Left ventricle myocardium inferior (tissue), 1 donor: ENCODE measurements around the gene FKRP. TPM values are rescaled to one million over a fixed set of nuclear protein-coding genes. Genes with fewer than 3 reads are reported as not detected.
"Not testable (repeated sequence)": the region's sequence is repeated elsewhere in the genome, so short reads cannot be mapped to it uniquely, and the experiment has no call there.

ENCODE experiments used
- DNase-seq: peaks from one replicate; pipeline ENCODE4 v3.0.0-alpha.2; 2020
- H3K27ac ChIP-seq: fragments of 200-600 bp; replicated peaks from 2 replicates; pipeline ENCODE4 v1.8.0; 2021
- H3K27me3 ChIP-seq: fragments of 200-600 bp; 2 replicates; pipeline ENCODE4 v1.8.0; 2021; ENCODE audit warnings: low read depth
- H3K36me3 ChIP-seq: fragments of 200-600 bp; 2 replicates; pipeline ENCODE4 v1.8.0; 2021
- H3K4me1 ChIP-seq: fragments of 200-600 bp; 2 replicates; pipeline ENCODE4 v1.8.0; 2021
- H3K4me3 ChIP-seq: fragments of 200-600 bp; 2 replicates; pipeline ENCODE4 v1.8.0; 2021; ENCODE audit warnings: mild to moderate bottlenecking, moderate library complexity
- H3K9me3 ChIP-seq: fragments of 200-600 bp; replicated peaks from 2 replicates; pipeline ENCODE4 v1.8.0; 2021
- CTCF ChIP-seq: fragments of 200-600 bp; IDR thresholded peaks from 2 replicates; pipeline ENCODE4 v1.8.0; 2021; ENCODE audit warnings: antibody characterized with exemption, mild to moderate bottlenecking, borderline replicate concordance
- intact Hi-C: fragments of 100-400 bp; cut with micrococcal nuclease; formaldehyde crosslinking; loops from one replicate; pipeline ENCODE4 v1.11.0; 2022
- microRNA-seq: library from miRNA; unstranded; fragments of <30 nt; microRNA quantifications from one replicate; pipeline ENCODE4 v1.2.0, GENCODE V29; 2020
- total RNA-seq: library from RNA; stranded (reverse); fragmentation: NEBNext Ultra II Directional; extraction: Animal tissue kit (Norgen Biotek cat#: 25700); gene quantifications from one replicate; pipeline ENCODE4 v1.2.1, GENCODE V29; 2021
- donor health status: DM: no; HTN: yes; CAD: no; lungs with severe emphysema.

Gene FKRP
- total RNA-seq, 1 donor from 2014 or later, result 15.6 TPM

GRCh38 chr19:46797881-46798280 is 52.0 kb downstream of the FKRP start:
- Histone ChIP-seq H3K4me1 (no peaks in the 10 kb centered on the region), H3K36me3 (no peaks in the 10 kb centered on the region), H3K27me3 (no peaks in the 10 kb centered on the region), H3K27ac (no peak overlapping the region), H3K4me3 (no peak overlapping the region), H3K9me3 (no peaks in the 10 kb centered on the region)
- TF ChIP-seq CTCF, result no peak
- intact Hi-C loops, result no loop called here
- no peak for DNase-seq

GRCh38 chr19:46798713-46799112 is 52.9 kb downstream of the FKRP start:
- H3K4me1 ChIP-seq, result no peaks in the 10 kb centered on the region
- H3K4me3 ChIP-seq, result no peak overlapping the region
- H3K36me3 ChIP-seq, result no peaks in the 10 kb centered on the region
- H3K27me3 ChIP-seq, result no peaks in the 10 kb centered on the region
- no peak for DNase-seq
- H3K9me3 ChIP-seq, result no peaks in the 10 kb centered on the region
- intact Hi-C loops, result no loop called here
- H3K27ac ChIP-seq, result no peak overlapping the region
- no peak for TF ChIP-seq CTCF

- Histone ChIP-seq H3K27ac (no peak overlapping the region), H3K27me3 (no peaks in the 10 kb centered on the region), H3K36me3 (no peaks in the 10 kb centered on the region), H3K4me3 (no peak overlapping the region), H3K9me3 (no peaks in the 10 kb centered on the region), H3K4me1 (no peaks in the 10 kb centered on the region)
- DNase-seq, result no peak
- TF ChIP-seq CTCF, result no peak
- intact Hi-C loops, result no loop called here
Measured at GRCh38 chr19:46802152-46802551, 56.3 kb downstream of the FKRP start.

- intact Hi-C loops, result no loop called here
- no peak for DNase-seq
Measured at GRCh38 chr19:46803555-46803954, 57.7 kb downstream of the FKRP start.

GRCh38 chr19:46804432-46804831 is 58.6 kb downstream of the FKRP start:
- H3K4me3 ChIP-seq, intact Hi-C loops, H3K4me1 ChIP-seq, H3K27me3 ChIP-seq, H3K36me3 ChIP-seq, DNase-seq, H3K9me3 ChIP-seq, H3K27ac ChIP-seq: not testable (repeated sequence)

More at GRCh38 chr19:46803555-46803954, 57.7 kb downstream of the FKRP start:
- Histone ChIP-seq H3K9me3 (no peaks in the 10 kb centered on the region), H3K4me3 (no peak overlapping the region), H3K27ac (no peak overlapping the region), H3K4me1 (no peaks in the 10 kb centered on the region), H3K36me3 (no peaks in the 10 kb centered on the region), H3K27me3 (no peaks in the 10 kb centered on the region)
- TF ChIP-seq CTCF, result no peak

GRCh38 chr19:46806656-46807055 is 60.8 kb downstream of the FKRP start:
- DNase-seq, result no peak
- no peak for TF ChIP-seq CTCF
- no peak overlapping the region for H3K4me3 ChIP-seq
- H3K27me3 ChIP-seq, result no peaks in the 10 kb centered on the region
- H3K36me3 ChIP-seq, result no peaks in the 10 kb centered on the region
- H3K4me1 ChIP-seq, result no peaks in the 10 kb centered on the region
- no peak overlapping the region for H3K27ac ChIP-seq
- intact Hi-C loops, result no loop called here
- H3K9me3 ChIP-seq, result no peaks in the 10 kb centered on the region

Small RNA genes lying within 50 kb of the gene (microRNA-seq; reads per million reads assigned to microRNA genes)
- 2.2 reads per million for gene MIR320E

Other genes with a start within 250 kb of the FKRP start
- 294 TPM for gene CALM3, start 144.7 kb upstream of the FKRP start, total RNA-seq
- 3.7 TPM for gene PTGIR, start 121.0 kb upstream of the FKRP start, total RNA-seq
- gene GNG8, start 109.9 kb upstream of the FKRP start, total RNA-seq, result not detected
- gene DACT3, start 84.9 kb upstream of the FKRP start, total RNA-seq, result 18.3 TPM
- 7.9 TPM for gene PRKD2, start 28.9 kb upstream of the FKRP start, total RNA-seq
- gene STRN4, start 393 bp downstream of the FKRP start, total RNA-seq, result 52.7 TPM
- 5.9 TPM for gene SLC1A5, start 42.5 kb downstream of the FKRP start, total RNA-seq
- gene AP2S1, start 104.8 kb downstream of the FKRP start, total RNA-seq, result 87.3 TPM
- gene ARHGAP35, start 114.9 kb downstream of the FKRP start, total RNA-seq, result 75.4 TPM